Kidney epithelial cell (primary cell): ENCODE data around the gene DNAH1. TPM values are rescaled to one million over a fixed set of nuclear protein-coding genes. Genes with fewer than 3 reads are reported as not detected.
"Not testable (repeated sequence)": the region's sequence is repeated elsewhere in the genome, so short reads cannot be mapped to it uniquely, and the experiment has no call there.

Source experiments
- DNase-seq: peaks from one replicate; pipeline ENCODE4 v3.0.0-alpha.2; 2010; ENCODE audit warnings: low read depth
- H3K27me3 ChIP-seq: 2 replicates; pipeline ENCODE4 v1.6.0; 2011; ENCODE audit warnings: low read length; ENCODE audit not compliant: control insufficient read depth, insufficient read depth
- H3K36me3 ChIP-seq: 2 replicates; pipeline ENCODE4 v1.5.1; 2011; ENCODE audit warnings: low read length; ENCODE audit not compliant: control insufficient read depth, insufficient read depth
- H3K4me3 ChIP-seq: 2 replicates; pipeline ENCODE4 v1.5.1; 2011; ENCODE audit warnings: low read depth, mild to moderate bottlenecking, control low read depth, low read length
- CTCF ChIP-seq: IDR thresholded peaks from 2 replicates; pipeline ENCODE4 v1.5.1; 2011; ENCODE audit warnings: mild to moderate bottlenecking, moderate library complexity, low read length, control low read depth, inconsistent platforms; ENCODE audit not compliant: insufficient read depth, poor library complexity, severe bottlenecking
- total RNA-seq: library from RNA; depleted of rRNA; stranded (reverse); fragments of >200 nt; gene quantifications from 2 replicates; pipeline ENCODE4 v1.2.3, GENCODE V29; 2015

The DNAH1 gene
- 0.96 and 2.9 TPM in 2 replicates for total RNA-seq

- no peaks in the 10 kb centered on the region for H3K36me3 ChIP-seq
- H3K4me3 ChIP-seq = no peak within 1 kb of the TSS
- peaks cover 9% of the 10 kb centered on the region for H3K27me3 ChIP-seq
- no peak for DNase-seq
- TF ChIP-seq CTCF = no peak
These were observed at the start of gene DNAH1 for GRCh38 chr3:52315977-52316764. TSS of gene DNAH1 (plus strand) at chr3:52316319. CDS start at chr3:52322443, 6,124 bp downstream.

- DNase-seq = no peak
- no peaks in the 10 kb centered on the region for H3K36me3 ChIP-seq
- H3K4me3 ChIP-seq = no peak overlapping the region
- no peaks in the 10 kb centered on the region for H3K27me3 ChIP-seq
- TF ChIP-seq CTCF = no peak
These were observed 48.1 kb upstream of the DNAH1 start for GRCh38 chr3:52268036-52268435.

- DNase-seq = no peak
- H3K36me3 ChIP-seq = no peaks in the 10 kb centered on the region
- no peak for TF ChIP-seq CTCF
These were observed 46.3 kb upstream of the DNAH1 start for GRCh38 chr3:52269776-52270175.

GRCh38 chr3:52270252-52270754, 45.8 kb upstream of the DNAH1 start:
- Histone ChIP-seq H3K36me3 (no peaks in the 10 kb centered on the region), H3K4me3 (no peak overlapping the region), H3K27me3 (no peaks in the 10 kb centered on the region)
- DNase-seq = no peak
- TF ChIP-seq CTCF = no peak

More at GRCh38 chr3:52269776-52270175, 46.3 kb upstream of the DNAH1 start:
- no peak overlapping the region for H3K4me3 ChIP-seq
- H3K27me3 ChIP-seq = no peaks in the 10 kb centered on the region

GRCh38 chr3:52272172-52272571, 43.9 kb upstream of the DNAH1 start:
- DNase-seq = not testable (repeated sequence)

GRCh38 chr3:52272831-52273230, 43.3 kb upstream of the DNAH1 start:
- Histone ChIP-seq H3K27me3 (no peaks in the 10 kb centered on the region), H3K36me3 (no peaks in the 10 kb centered on the region), H3K4me3 (no peak overlapping the region)
- DNase-seq = no peak
- no peak for TF ChIP-seq CTCF

More at GRCh38 chr3:52272172-52272571, 43.9 kb upstream of the DNAH1 start:
- H3K4me3 ChIP-seq, H3K27me3 ChIP-seq, H3K36me3 ChIP-seq: not testable (repeated sequence)

GRCh38 chr3:52274781-52275180, 41.3 kb upstream of the DNAH1 start:
- H3K36me3 ChIP-seq, H3K4me3 ChIP-seq, DNase-seq, H3K27me3 ChIP-seq: not testable (repeated sequence)
